Measurements from ENCODE around the gene RNF113B. TPM values are rescaled to one million over a fixed set of nuclear protein-coding genes. Genes with fewer than 3 reads are reported as not detected.

Gene RNF113B
- polyA plus RNA-seq, 3 donors: not detected

- DNase-seq (ENCODE audit: low read depth in 3 of 3, low spot score in 2 of 3): no peak
These were observed 33.9 kb downstream of the RNF113B start for GRCh38 chr13:98143157-98143553.

DNA sequence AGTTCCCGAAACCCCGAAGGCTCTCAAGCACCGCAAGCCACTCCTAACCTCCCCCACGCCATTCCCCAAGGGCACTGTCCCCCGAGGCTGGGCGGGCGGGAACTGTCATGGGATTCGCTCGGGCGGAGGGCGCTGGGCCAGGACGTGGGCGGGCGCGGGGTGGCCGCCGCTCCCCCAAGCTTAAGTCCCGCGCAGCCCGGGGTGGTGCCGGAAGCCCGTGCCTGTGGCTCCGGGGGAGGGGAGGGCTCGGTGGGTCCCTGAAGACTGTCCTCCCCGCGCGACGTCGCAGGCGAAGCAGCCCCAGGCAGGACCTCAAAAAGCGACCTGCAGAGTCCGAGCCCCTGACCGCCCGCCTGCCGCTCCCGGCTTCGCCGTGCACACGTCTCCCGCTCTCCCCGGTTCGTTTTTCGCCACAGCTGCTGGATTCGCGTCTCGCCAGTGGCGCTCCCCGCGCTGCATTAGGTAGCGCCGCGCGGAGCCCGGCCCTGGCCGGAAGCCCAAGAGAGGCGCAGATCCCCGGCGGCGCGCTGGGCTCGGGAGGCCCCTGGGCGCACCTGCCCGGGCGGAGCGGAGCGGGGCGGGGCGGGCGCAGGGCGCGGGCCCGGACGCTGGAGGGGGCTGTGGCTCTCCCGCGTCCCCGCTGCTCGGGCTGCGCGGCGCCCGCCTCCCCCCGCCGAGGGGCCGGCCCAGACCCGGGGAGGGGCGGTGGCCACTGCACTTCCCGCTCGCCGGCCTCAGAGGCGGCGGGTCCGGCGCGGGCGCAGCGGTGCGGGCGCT, 34.5 kb downstream of the RNF113B start, which contains the start of gene FARP1:
Gene FARP1 (plus strand): TSS at position 715 of the 777 bp plus-strand sequence. CDS start 70,149 bp downstream, outside the sequence.
- peak in 1 of 3 donors; percentile 70 for DNase-seq (ENCODE audit: low read depth in 3 of 3, low spot score in 2 of 3)

DNA sequence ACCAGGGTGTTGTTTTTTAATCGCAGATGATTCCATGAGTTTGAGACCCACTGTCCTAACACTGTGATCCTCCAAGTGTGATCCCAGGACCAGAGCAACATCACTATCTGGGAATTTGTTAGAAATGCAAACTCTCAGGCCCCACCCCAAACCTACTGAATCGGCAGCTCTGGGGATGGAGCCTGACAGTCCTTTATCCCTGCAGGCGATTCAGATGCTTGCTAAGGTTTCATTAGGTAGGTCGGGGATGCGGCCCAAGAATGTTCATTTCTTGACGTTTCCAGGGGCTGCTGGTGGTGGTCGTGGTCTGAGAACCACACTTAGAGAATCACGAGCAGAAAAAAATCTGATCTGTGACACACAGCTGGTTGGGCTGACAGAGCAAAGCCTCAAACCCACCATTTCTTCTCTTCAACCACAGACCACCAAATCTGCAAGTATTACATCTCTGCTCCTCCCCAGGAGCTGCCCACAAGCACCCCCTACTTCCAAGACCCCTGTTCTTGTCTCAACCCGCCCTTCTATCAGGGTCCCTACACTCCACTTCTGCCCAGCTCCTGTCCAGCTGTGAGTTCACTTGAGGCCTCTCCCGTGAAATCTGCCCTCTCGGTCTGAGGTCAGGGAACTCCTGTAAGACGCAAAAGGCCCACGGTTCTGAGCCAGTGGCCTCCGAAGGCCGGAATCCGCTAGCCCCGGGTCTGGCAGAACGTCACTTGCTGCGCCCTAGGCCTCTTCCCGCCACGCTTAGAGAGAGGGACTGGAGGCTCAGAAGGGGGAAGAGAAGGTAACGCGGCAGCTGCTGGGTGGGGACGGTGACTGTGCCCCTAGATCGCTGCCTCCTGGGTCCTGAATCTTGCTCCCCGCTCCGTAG, 35.3 kb downstream of the RNF113B start:
- DNase-seq (ENCODE audit: low read depth in 3 of 3, low spot score in 2 of 3): no peak

DNA sequence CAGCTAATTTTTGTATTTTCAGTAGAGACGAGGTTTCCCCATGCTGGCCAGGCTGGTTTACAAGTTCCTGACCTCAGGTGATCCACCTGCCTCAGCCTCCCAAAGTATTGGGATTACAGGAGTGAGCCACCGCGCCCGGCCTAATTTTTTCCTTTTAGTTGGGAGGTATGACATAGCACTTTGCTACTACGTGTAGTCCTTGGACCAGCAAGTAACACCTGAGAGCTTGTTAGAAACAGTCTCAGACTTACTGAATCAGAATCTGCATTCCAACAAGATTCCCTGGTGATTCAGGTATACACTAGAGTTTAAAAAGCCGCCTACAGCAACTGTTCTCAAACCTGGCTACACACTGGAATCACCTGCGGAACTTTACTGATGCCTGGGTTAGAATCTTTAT, 36.0 kb downstream of the RNF113B start:
- DNase-seq (ENCODE audit: low read depth in 3 of 3, low spot score in 2 of 3): no peak

DNA sequence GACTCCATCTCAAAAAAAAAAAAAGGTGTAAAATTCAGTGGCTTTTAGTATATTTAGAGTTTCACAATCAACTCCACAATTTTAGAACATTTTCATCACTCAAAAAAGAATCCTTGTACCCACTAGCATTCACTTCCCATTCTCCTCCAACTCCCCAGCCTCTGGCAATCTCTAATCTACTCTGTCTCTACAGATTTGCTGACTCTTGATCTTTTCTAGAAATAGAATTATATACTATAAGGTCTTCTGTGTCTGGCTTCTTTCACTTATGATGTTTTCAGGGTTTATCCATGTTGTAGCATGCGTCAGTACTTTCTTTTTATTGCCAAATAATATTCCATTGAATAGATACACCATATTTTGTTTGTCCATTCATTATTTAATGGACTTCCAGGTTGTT, 42.2 kb downstream of the RNF113B start:
- DNase-seq (ENCODE audit: low read depth in 3 of 3, low spot score in 2 of 3): no peak

- no peak for DNase-seq (ENCODE audit: low read depth in 3 of 3, low spot score in 2 of 3)
These were observed 43.1 kb downstream of the RNF113B start for GRCh38 chr13:98133946-98134345.

DNA sequence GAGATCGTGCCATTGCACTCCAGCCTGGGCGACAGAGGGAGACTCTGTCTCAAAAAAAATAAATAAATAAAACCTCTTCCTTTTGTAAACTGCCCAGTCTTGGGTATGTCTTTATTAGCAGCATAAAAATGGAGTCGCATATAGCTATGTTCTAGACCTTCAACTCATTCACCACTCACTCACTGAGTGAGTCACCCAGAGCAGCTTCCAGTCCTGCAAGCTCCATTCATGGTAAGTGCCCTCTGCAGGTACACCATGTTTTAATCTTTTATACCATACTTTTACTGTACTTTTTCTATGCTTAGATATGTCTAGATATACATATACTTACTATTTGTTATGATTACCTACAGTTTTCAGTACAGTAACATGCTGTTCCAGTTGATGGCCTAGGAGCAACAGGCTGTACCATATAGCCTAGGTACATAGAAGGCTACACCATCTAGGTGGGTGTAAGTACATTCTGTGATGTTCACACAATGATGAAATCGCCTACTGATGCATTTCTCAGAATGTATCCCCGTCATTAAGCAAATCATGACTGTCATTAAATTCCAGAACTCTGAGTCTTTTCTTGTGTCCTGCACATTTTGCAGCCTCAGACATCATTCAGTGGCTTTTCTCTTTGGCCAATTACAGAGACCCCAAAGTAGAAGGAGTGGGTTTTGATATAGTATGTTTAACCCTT, 47.9 kb downstream of the RNF113B start:
- DNase-seq (ENCODE audit: low read depth in 3 of 3, low spot score in 2 of 3): no peak

Other genes with a start within 250 kb of the RNF113B start
- gene IPO5, start 223.6 kb downstream of the RNF113B start, polyA plus RNA-seq (ENCODE audit: insufficient read length in 3 of 3): 100 to 1,000 TPM; 170 to 190 (median 188) TPM
- 100 to 1,000 TPM; 256 to 276 (median 265) TPM for gene FARP1, start 34.2 kb downstream of the RNF113B start, polyA plus RNA-seq (ENCODE audit: insufficient read length in 3 of 3)